Vagina (tissue), 2 donors: ENCODE measurements around the gene SBK1.

Experiments
- POLR2A ChIP-seq, 2 donors: fragments of 450-650 bp; IDR thresholded peaks; one replicate each; pipeline ENCODE4 v1.6.1; 2017; ENCODE audit warnings: antibody characterized with exemption in 2 of 2, mild to moderate bottlenecking in 2 of 2, moderate library complexity in 2 of 2
- TF ChIP-seq, protein P1 (sequence below), 3 experiments: fragments of 450-650 bp in 2 of 3; fragments of 200-600 bp in 1 of 3; sonication (generic) in 1 of 3; IDR thresholded peaks; one replicate each; pipeline ENCODE4 v1.5.1; 2017 to 2019; ENCODE audit warnings: antibody characterized with exemption in 3 of 3, mild to moderate bottlenecking in 2 of 3, moderate library complexity in 2 of 3

GRCh38 chr16:28326881-28327610, 34.7 kb downstream of the SBK1 start:
- TF ChIP-seq, protein P1, sequence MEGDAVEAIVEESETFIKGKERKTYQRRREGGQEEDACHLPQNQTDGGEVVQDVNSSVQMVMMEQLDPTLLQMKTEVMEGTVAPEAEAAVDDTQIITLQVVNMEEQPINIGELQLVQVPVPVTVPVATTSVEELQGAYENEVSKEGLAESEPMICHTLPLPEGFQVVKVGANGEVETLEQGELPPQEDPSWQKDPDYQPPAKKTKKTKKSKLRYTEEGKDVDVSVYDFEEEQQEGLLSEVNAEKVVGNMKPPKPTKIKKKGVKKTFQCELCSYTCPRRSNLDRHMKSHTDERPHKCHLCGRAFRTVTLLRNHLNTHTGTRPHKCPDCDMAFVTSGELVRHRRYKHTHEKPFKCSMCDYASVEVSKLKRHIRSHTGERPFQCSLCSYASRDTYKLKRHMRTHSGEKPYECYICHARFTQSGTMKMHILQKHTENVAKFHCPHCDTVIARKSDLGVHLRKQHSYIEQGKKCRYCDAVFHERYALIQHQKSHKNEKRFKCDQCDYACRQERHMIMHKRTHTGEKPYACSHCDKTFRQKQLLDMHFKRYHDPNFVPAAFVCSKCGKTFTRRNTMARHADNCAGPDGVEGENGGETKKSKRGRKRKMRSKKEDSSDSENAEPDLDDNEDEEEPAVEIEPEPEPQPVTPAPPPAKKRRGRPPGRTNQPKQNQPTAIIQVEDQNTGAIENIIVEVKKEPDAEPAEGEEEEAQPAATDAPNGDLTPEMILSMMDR (IDR thresholded peaks at IDR 0.05): peak in 2 of 3 experiments; percentile 24 to 28
- TF ChIP-seq POLR2A (IDR thresholded peaks at IDR 0.05): no peak
